ENCODE measurements around the gene SPEF2.

SPEF2 gene

DNA sequence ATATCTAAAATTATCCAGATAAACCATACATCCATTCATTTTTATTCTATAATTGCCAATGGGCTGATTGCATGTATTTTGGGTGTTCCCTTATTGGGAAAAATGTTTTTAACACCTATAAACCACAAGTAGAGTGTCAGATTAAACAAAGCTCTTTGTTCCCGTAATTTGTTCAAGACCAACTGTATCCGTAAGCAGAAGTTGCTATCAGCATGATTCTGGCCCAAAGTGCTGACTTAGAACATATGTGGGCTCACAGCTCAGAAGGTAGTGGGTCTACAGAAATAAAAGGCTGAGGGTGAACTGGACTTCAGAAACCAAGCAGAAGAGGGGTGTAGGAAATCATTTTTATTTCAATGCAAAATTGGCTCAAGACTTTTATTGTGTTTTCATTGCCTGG is 215.6 kb downstream of the SPEF2 start:
- Histone ChIP-seq H3K4me3 (ENCODE audit: low read depth, low read length) (no peak overlapping the region), H3K27ac (ENCODE audit: extremely low read depth, low read depth, low read length) (no peak overlapping the region), H3K4me1 (ENCODE audit: control insufficient read depth, insufficient read depth, low read length) (no peaks in the 10 kb centered on the region), H3K9me3 (ENCODE audit: control insufficient read depth, insufficient read depth, low read depth, low read length) (no peaks in the 10 kb centered on the region), H3K36me3 (ENCODE audit: control insufficient read depth in 2 of 2, insufficient read depth in 1 of 2, low read length in 2 of 2) (no peaks in the 10 kb centered on the region)
- CTCF ChIA-PET = interaction anchor here (0.6 kb wide), 1 partner anchor 97 kb away, joined by 3 read pairs; no protein-coding TSS in a partner anchor
- POLR2A ChIA-PET = no interaction called here
- no peak for TF ChIP-seq ZNF121 (tag by site-specific recombination; IDR thresholded peaks at IDR 0.05)
- TF ChIP-seq, protein P1, sequence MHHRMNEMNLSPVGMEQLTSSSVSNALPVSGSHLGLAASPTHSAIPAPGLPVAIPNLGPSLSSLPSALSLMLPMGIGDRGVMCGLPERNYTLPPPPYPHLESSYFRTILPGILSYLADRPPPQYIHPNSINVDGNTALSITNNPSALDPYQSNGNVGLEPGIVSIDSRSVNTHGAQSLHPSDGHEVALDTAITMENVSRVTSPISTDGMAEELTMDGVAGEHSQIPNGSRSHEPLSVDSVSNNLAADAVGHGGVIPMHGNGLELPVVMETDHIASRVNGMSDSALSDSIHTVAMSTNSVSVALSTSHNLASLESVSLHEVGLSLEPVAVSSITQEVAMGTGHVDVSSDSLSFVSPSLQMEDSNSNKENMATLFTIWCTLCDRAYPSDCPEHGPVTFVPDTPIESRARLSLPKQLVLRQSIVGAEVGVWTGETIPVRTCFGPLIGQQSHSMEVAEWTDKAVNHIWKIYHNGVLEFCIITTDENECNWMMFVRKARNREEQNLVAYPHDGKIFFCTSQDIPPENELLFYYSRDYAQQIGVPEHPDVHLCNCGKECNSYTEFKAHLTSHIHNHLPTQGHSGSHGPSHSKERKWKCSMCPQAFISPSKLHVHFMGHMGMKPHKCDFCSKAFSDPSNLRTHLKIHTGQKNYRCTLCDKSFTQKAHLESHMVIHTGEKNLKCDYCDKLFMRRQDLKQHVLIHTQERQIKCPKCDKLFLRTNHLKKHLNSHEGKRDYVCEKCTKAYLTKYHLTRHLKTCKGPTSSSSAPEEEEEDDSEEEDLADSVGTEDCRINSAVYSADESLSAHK (tag by site-specific recombination; IDR thresholded peaks at IDR 0.05) = no peak
- TF ChIP-seq SP3 (tag by site-specific recombination; IDR thresholded peaks at IDR 0.05) = no peak
- TF ChIP-seq GLIS2 (tag by site-specific recombination; IDR thresholded peaks at IDR 0.05) = no peak
- TF ChIP-seq, protein P2, sequence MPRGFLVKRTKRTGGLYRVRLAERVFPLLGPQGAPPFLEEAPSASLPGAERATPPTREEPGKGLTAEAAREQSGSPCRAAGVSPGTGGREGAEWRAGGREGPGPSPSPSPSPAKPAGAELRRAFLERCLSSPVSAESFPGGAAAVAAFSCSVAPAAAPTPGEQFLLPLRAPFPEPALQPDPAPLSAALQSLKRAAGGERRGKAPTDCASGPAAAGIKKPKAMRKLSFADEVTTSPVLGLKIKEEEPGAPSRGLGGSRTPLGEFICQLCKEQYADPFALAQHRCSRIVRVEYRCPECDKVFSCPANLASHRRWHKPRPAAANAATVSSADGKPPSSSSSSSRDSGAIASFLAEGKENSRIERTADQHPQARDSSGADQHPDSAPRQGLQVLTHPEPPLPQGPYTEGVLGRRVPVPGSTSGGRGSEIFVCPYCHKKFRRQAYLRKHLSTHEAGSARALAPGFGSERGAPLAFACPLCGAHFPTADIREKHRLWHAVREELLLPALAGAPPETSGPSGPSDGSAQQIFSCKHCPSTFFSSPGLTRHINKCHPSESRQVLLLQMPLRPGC (tag by site-specific recombination; IDR thresholded peaks at IDR 0.05) = no peak

GRCh38 chr5:35835796-35836742 is 218.4 kb downstream of the SPEF2 start:
- CTCF ChIA-PET = no interaction called here

More at GRCh38 chr5:35835796-35836742, 218.4 kb downstream of the SPEF2 start:
- Histone ChIP-seq H3K36me3 (ENCODE audit: control insufficient read depth in 2 of 2, insufficient read depth in 1 of 2, low read length in 2 of 2) (no peaks in the 10 kb centered on the region), H3K27ac (ENCODE audit: extremely low read depth, low read depth, low read length) (no peak overlapping the region), H3K4me3 (ENCODE audit: low read depth, low read length) (no peak overlapping the region), H3K9me3 (ENCODE audit: control insufficient read depth, insufficient read depth, low read depth, low read length) (no peaks in the 10 kb centered on the region), H3K4me1 (ENCODE audit: control insufficient read depth, insufficient read depth, low read length) (no peaks in the 10 kb centered on the region)
- TF ChIP-seq ZNF23 (tag by site-specific recombination; IDR thresholded peaks at IDR 0.05; ENCODE audit: borderline replicate concordance) = no peak
- TF ChIP-seq ZNF202 (tag by site-specific recombination; IDR thresholded peaks at IDR 0.05; ENCODE audit: borderline replicate concordance) = no peak
- TF ChIP-seq ZNF501 (tag by site-specific recombination; IDR thresholded peaks at IDR 0.05) = no peak
- TF ChIP-seq ZNF354C (tag by site-specific recombination; IDR thresholded peaks at IDR 0.05; ENCODE audit: borderline replicate concordance, low read depth) = no peak
- TF ChIP-seq ZNF639 (tag by site-specific recombination; IDR thresholded peaks at IDR 0.05) = no peak
- no peak for TF ChIP-seq ATF2 (tag by site-specific recombination; IDR thresholded peaks at IDR 0.05; ENCODE audit: low read depth)
- TF ChIP-seq ZNF174 (tag by site-specific recombination; IDR thresholded peaks at IDR 0.05) = no peak
- TF ChIP-seq BCL6B (tag by site-specific recombination; IDR thresholded peaks at IDR 0.05) = no peak
- no peak for TF ChIP-seq ZNF521 (tag by site-specific recombination; IDR thresholded peaks at IDR 0.05)
- no peak for TF ChIP-seq ZNF214 (tag by site-specific recombination; IDR thresholded peaks at IDR 0.05; ENCODE audit: borderline replicate concordance)
- POLR2A ChIA-PET = no interaction called here

Measured in HEK293 (cell line).